Skeletal muscle satellite cell (primary cell): ENCODE measurements around the gene OSBP2.

Experiments
- H3K27me3 ChIP-seq: 2 replicates; pipeline ENCODE4 v1.7.0; 2013; ENCODE audit warnings: low read length; ENCODE audit not compliant: control insufficient read depth, insufficient read depth
- H3K36me3 ChIP-seq: 2 replicates; pipeline ENCODE4 v1.7.0; 2013; ENCODE audit warnings: mild to moderate bottlenecking, control low read depth, low read length; ENCODE audit not compliant: insufficient read depth
- H3K4me1 ChIP-seq: 2 replicates; pipeline ENCODE4 v1.7.0; 2013; ENCODE audit warnings: low read length; ENCODE audit not compliant: control insufficient read depth, insufficient read depth
- H3K4me2 ChIP-seq: 2 replicates; pipeline ENCODE4 v1.7.0; 2013; ENCODE audit warnings: mild to moderate bottlenecking, low read length
- H3K4me3 ChIP-seq: 2 replicates; pipeline ENCODE4 v1.7.0; 2013; ENCODE audit warnings: low read length
- H3K9ac ChIP-seq: 2 replicates; pipeline ENCODE4 v1.7.0; 2013; ENCODE audit warnings: mild to moderate bottlenecking, low read depth, low read length, moderate library complexity
- H3K9me3 ChIP-seq: replicated peaks from 2 replicates; pipeline ENCODE4 v1.7.0; 2013; ENCODE audit warnings: mild to moderate bottlenecking, control low read depth, low read length

Gene OSBP2

GRCh38 chr22:30829901-30830550 is 135.4 kb downstream of the OSBP2 start:
- H3K4me1 ChIP-seq: peaks cover 25% of the 10 kb centered on the region
- H3K4me2 ChIP-seq: peak overlapping the region; percentile 68
- H3K9me3 ChIP-seq: no peaks in the 10 kb centered on the region
- peak overlapping the region; percentile 77 for H3K9ac ChIP-seq
- H3K36me3 ChIP-seq: no peaks in the 10 kb centered on the region
- H3K4me3 ChIP-seq: peak overlapping the region; percentile 44
- no peaks in the 10 kb centered on the region for H3K27me3 ChIP-seq

- H3K4me1 ChIP-seq: peaks cover 25% of the 10 kb centered on the region
- H3K4me3 ChIP-seq: peak overlapping the region; percentile 44
- H3K9me3 ChIP-seq: no peaks in the 10 kb centered on the region
- no peaks in the 10 kb centered on the region for H3K27me3 ChIP-seq
- peak overlapping the region; percentile 68 for H3K4me2 ChIP-seq
- peak overlapping the region; percentile 77 for H3K9ac ChIP-seq
- H3K36me3 ChIP-seq: no peaks in the 10 kb centered on the region
These were observed 136.2 kb downstream of the OSBP2 start for GRCh38 chr22:30830907-30831306.

GRCh38 chr22:30832407-30832987 is 137.8 kb downstream of the OSBP2 start:
- Histone ChIP-seq H3K27me3 (no peaks in the 10 kb centered on the region), H3K4me1 (peaks cover 25% of the 10 kb centered on the region), H3K9ac (no peak overlapping the region), H3K36me3 (no peaks in the 10 kb centered on the region), H3K4me3 (no peak overlapping the region), H3K9me3 (no peaks in the 10 kb centered on the region), H3K4me2 (no peak overlapping the region)

GRCh38 chr22:30833322-30833721 is 138.6 kb downstream of the OSBP2 start:
- Histone ChIP-seq H3K4me3 (no peak overlapping the region), H3K9ac (no peak overlapping the region), H3K4me2 (no peak overlapping the region), H3K27me3 (no peaks in the 10 kb centered on the region), H3K4me1 (peaks cover 25% of the 10 kb centered on the region), H3K9me3 (no peaks in the 10 kb centered on the region), H3K36me3 (no peaks in the 10 kb centered on the region)

GRCh38 chr22:30837531-30837930 is 142.9 kb downstream of the OSBP2 start:
- no peak overlapping the region for H3K9ac ChIP-seq
- no peak overlapping the region for H3K4me3 ChIP-seq
- no peaks in the 10 kb centered on the region for H3K27me3 ChIP-seq
- H3K36me3 ChIP-seq: no peaks in the 10 kb centered on the region
- H3K4me1 ChIP-seq: no peaks in the 10 kb centered on the region
- no peak overlapping the region for H3K4me2 ChIP-seq
- H3K9me3 ChIP-seq: no peaks in the 10 kb centered on the region

GRCh38 chr22:30838111-30838510 is 143.4 kb downstream of the OSBP2 start:
- Histone ChIP-seq H3K4me1 (no peaks in the 10 kb centered on the region), H3K4me3 (no peak overlapping the region), H3K4me2 (no peak overlapping the region), H3K9me3 (no peaks in the 10 kb centered on the region), H3K9ac (no peak overlapping the region), H3K27me3 (no peaks in the 10 kb centered on the region), H3K36me3 (no peaks in the 10 kb centered on the region)

GRCh38 chr22:30841273-30841672 is 146.6 kb downstream of the OSBP2 start:
- Histone ChIP-seq H3K4me2 (no peak overlapping the region), H3K4me3 (no peak overlapping the region), H3K9me3 (no peaks in the 10 kb centered on the region), H3K4me1 (no peaks in the 10 kb centered on the region), H3K27me3 (no peaks in the 10 kb centered on the region), H3K9ac (no peak overlapping the region), H3K36me3 (no peaks in the 10 kb centered on the region)

GRCh38 chr22:30843245-30843644 is 148.6 kb downstream of the OSBP2 start:
- Histone ChIP-seq H3K4me1 (no peaks in the 10 kb centered on the region), H3K9me3 (no peaks in the 10 kb centered on the region), H3K4me2 (no peak overlapping the region), H3K4me3 (no peak overlapping the region), H3K27me3 (no peaks in the 10 kb centered on the region), H3K9ac (no peak overlapping the region), H3K36me3 (no peaks in the 10 kb centered on the region)

GRCh38 chr22:30847583-30847982 is 152.9 kb downstream of the OSBP2 start:
- Histone ChIP-seq H3K9ac (no peak overlapping the region), H3K9me3 (no peaks in the 10 kb centered on the region), H3K36me3 (no peaks in the 10 kb centered on the region), H3K4me3 (no peak overlapping the region), H3K4me1 (no peaks in the 10 kb centered on the region), H3K27me3 (no peaks in the 10 kb centered on the region), H3K4me2 (no peak overlapping the region)

GRCh38 chr22:30855266-30855665 is 160.6 kb downstream of the OSBP2 start:
- Histone ChIP-seq H3K4me1 (peaks cover 4% of the 10 kb centered on the region), H3K9ac (no peak overlapping the region), H3K27me3 (no peaks in the 10 kb centered on the region)

GRCh38 chr22:30855677-30856518 is 161.2 kb downstream of the OSBP2 start:
- Histone ChIP-seq H3K27me3 (no peaks in the 10 kb centered on the region), H3K9ac (no peak overlapping the region)

More at GRCh38 chr22:30855266-30855665, 160.6 kb downstream of the OSBP2 start:
- H3K9me3 ChIP-seq: no peaks in the 10 kb centered on the region
- no peak overlapping the region for H3K4me3 ChIP-seq
- no peaks in the 10 kb centered on the region for H3K36me3 ChIP-seq
- H3K4me2 ChIP-seq: no peak overlapping the region

More at GRCh38 chr22:30855677-30856518, 161.2 kb downstream of the OSBP2 start:
- Histone ChIP-seq H3K4me1 (peaks cover 4% of the 10 kb centered on the region), H3K4me2 (no peak overlapping the region), H3K36me3 (no peaks in the 10 kb centered on the region), H3K9me3 (no peaks in the 10 kb centered on the region), H3K4me3 (no peak overlapping the region)
